Effector memory CD4-positive, alpha-beta T cell (primary cell): ENCODE data around the gene TXNDC12.

ENCODE experiments used
- DNase-seq, 3 donors: peaks; one replicate each; pipeline ENCODE4 v3.0.0-alpha.2; 2020
- H3K27ac ChIP-seq: 2 replicates; pipeline ENCODE4 v1.7.0; 2013; ENCODE audit warnings: mild to moderate bottlenecking, low read length, moderate library complexity; ENCODE audit not compliant: insufficient read depth, poor library complexity, severe bottlenecking
- H3K27me3 ChIP-seq: replicated peaks from 2 replicates; pipeline ENCODE4 v1.7.0; 2013; ENCODE audit warnings: mild to moderate bottlenecking, low read length; ENCODE audit not compliant: insufficient read depth, control insufficient read depth, poor library complexity, severe bottlenecking
- H3K36me3 ChIP-seq: 2 replicates; pipeline ENCODE4 v1.7.0; 2013; ENCODE audit warnings: mild to moderate bottlenecking, low read length, moderate library complexity; ENCODE audit not compliant: control insufficient read depth, insufficient read depth
- H3K4me1 ChIP-seq: 2 replicates; pipeline ENCODE4 v1.7.0; 2013; ENCODE audit warnings: low read length, mild to moderate bottlenecking; ENCODE audit not compliant: control insufficient read depth, insufficient read depth, poor library complexity, severe bottlenecking
- H3K4me3 ChIP-seq: 2 replicates; pipeline ENCODE4 v1.7.0; 2013; ENCODE audit warnings: low read length, low read depth, mild to moderate bottlenecking; ENCODE audit not compliant: insufficient read depth, poor library complexity, severe bottlenecking
- H3K9me3 ChIP-seq: 2 replicates; pipeline ENCODE4 v1.7.0; 2013; ENCODE audit warnings: mild to moderate bottlenecking, low read length, moderate library complexity; ENCODE audit not compliant: control insufficient read depth

Gene TXNDC12

DNA sequence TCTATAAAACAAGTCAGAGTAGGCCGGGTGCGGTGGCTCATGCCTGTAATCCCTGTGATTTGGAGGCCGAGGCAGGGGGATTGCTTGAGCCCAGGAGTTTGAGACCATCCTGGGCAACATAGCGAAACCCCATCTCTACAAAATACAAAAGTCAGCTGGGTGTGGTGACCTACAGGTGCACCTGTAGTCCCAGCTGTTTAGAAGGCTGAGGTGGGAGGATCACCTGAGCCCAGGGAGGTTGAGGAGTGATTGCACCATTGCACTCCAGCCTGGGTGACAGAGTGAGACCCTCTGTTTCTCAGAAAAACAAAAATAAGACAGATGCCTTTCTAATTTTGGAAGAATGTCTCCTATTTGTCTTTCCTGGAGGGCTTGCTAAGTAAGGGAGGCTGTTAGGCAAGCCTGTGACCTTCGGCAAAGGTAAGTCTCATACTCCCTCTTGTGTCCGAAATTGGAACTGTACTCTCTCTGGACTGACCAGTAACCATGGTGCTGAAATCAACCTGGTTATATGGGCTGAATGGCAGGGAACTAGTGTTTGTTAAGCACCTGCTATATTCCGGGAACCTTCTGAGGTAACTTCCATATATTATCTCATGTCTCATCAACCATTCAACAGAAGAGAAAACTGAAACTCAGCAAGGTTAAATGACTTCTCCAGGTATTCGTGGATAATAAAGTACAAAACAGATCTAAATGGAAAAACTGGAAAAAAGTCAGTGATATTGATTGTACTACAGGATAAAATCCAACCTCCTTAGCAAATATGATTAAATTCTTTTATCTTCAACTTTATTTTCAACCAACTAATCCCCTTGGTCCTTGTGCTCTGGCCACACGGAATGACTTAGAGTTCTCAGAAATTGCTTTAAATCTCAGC is 52.7 kb downstream of the TXNDC12 start:
- Histone ChIP-seq H3K27ac (no peak overlapping the region), H3K4me3 (no peak overlapping the region), H3K27me3 (peaks cover 3% of the 10 kb centered on the region), H3K36me3 (no peaks in the 10 kb centered on the region), H3K9me3 (no peaks in the 10 kb centered on the region), H3K4me1 (no peaks in the 10 kb centered on the region)
- DNase-seq: peak in 1 of 3 donors; percentile 29

DNA sequence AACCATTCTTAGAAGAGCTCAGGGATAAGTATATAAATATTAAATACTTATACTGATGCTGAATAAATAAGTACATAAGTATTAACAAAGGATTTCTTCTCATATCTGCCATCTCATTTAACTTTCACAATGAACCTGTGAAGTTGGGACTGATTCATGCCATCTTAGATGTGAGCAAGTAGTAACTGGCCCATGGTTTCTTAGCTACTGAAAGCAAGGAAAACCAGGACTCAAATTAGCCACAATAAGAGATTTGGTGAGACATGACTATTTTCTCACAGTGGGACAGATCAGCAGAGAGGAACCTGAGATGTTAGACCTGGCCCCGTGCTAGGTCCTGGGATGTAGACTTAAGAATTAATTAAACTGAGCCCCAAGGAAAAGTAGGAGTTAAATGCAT is 56.3 kb downstream of the TXNDC12 start:
- H3K4me3 ChIP-seq: no peak overlapping the region
- no peak overlapping the region for H3K27ac ChIP-seq
- H3K27me3 ChIP-seq: no peaks in the 10 kb centered on the region
- H3K4me1 ChIP-seq: no peaks in the 10 kb centered on the region
- H3K36me3 ChIP-seq: no peaks in the 10 kb centered on the region
- no peak for DNase-seq
- no peaks in the 10 kb centered on the region for H3K9me3 ChIP-seq

DNA sequence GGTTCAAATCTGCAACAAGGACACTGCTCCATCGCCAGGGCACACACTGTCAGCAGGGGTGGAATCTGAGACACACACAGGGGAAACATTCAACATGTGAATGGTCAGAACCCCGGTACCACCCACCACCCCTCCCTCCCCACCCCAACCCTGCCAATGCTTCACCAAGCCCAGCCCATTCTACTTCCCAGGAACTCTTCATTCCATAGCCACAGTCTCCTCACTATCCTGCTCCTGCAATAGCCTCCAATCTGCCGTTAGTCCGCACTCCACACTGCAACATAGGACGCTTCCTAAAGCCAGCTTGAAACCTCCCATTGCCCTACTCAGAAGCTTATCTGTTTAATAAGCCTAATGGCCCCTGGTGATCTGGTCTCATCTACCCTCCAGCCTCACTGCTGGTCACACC is 57.0 kb downstream of the TXNDC12 start:
- Histone ChIP-seq H3K27me3 (no peaks in the 10 kb centered on the region), H3K4me3 (no peak overlapping the region), H3K9me3 (no peaks in the 10 kb centered on the region)

DNA sequence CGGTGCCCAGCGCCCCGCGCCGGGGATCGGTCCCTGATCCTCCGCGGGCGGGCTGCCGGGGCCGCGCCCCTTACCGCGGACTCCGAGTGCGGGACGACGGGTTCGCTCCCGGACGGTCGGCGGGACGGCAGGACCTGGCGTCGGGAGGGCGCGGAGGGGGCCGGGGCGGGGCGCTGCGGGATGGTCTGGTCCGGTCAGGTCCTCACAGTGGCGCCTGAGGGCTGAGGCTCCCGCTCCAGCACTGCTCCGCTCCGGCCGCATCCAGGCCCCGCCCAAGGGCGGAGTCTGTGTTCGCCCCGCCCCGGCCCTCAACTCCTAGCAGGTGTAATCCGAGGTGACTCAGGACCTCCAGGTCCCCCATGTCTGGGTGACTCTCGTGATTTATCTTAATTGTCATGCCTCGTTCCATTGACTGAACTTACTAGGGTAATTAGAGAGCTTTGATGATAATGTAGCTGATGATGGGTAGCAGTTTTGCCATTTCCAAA is 64.5 kb downstream of the TXNDC12 start, which contains the start of gene RAB3B:
Gene RAB3B (minus strand): TSS at position 223 of the 488 bp plus-strand sequence. CDS start 13,583 bp downstream, outside the sequence.
- Histone ChIP-seq H3K27ac (no peak within 1 kb of the TSS), H3K4me3 (peak within 1 kb of the TSS; percentile 68), H3K27me3 (no peaks in the 10 kb centered on the region), H3K36me3 (no peaks in the 10 kb centered on the region), H3K9me3 (no peaks in the 10 kb centered on the region), H3K4me1 (no peaks in the 10 kb centered on the region)
- peak; percentile 55 to 63 (median 56) for DNase-seq

More for the DNA sequence above, 57.0 kb downstream of the TXNDC12 start:
- Histone ChIP-seq H3K36me3 (no peaks in the 10 kb centered on the region), H3K4me1 (no peaks in the 10 kb centered on the region), H3K27ac (no peak overlapping the region)
- no peak for DNase-seq

DNA sequence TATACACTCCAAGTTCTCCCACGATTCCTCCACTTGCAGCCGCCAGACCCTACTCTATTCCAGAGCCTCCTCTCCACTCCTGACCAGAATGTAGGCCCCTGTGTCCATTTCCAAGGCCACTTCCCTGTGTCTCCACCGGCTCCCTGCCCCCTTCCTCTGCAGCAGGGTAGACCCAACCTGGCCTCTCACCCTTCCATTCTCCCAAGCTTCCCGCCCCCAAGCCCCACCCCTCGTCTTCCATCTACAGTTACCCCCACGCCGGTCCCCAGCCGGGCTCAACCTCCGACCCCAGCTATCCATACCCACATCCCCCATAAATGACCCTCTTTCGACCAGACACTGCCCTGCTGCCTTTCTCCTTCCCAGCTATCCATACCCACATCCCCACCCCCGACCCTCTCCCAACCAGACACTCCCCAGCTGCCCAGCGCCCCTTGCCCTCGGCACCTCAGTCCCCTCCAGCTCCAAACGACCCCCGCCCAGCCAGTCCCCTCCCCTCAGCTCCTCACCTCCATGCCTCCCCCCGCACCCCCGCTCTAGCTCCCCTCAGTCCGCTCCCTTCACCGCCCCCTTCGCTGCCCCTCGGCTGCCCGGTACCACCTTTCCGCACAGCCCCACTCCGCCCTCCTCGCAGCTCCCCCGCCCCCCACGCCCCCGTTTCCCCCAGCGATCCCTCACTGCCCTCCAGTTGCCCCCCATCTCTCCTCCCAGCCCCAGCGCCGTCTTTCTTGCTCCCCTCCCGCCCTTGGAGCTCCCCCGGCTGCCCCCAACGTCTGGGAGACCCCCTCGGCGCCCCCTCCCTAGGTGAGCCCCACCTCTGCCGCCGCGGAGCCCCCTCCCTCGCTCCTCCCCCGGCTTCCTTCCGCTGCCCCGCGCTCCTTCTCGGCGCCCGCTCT is 65.2 kb downstream of the TXNDC12 start:
- no peaks in the 10 kb centered on the region for H3K4me1 ChIP-seq
- H3K27ac ChIP-seq: no peak overlapping the region
- no peaks in the 10 kb centered on the region for H3K9me3 ChIP-seq
- no peaks in the 10 kb centered on the region for H3K27me3 ChIP-seq
- peak overlapping the region; percentile 68 for H3K4me3 ChIP-seq
- no peaks in the 10 kb centered on the region for H3K36me3 ChIP-seq
- DNase-seq: no peak

DNA sequence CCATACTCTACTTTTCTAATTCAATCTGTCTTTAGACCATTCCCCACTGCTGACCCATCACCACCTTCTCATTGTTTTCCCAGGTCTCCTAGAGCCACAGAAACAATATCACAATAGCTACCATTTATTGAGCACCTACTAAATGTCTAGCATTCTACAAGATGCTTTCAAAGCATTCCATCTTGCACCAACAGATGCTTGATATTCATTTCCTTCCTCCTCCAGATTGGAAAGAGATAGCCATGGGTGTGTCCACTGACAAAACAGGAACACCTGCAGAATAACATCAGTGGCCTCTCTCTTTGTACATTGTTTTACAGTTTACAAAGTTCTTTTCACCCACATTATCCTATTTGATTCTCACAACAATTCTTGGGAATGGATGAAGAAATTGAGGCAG is 66.7 kb downstream of the TXNDC12 start:
- Histone ChIP-seq H3K4me3 (no peak overlapping the region), H3K27me3 (no peaks in the 10 kb centered on the region), H3K36me3 (no peaks in the 10 kb centered on the region), H3K9me3 (no peaks in the 10 kb centered on the region), H3K27ac (no peak overlapping the region), H3K4me1 (no peaks in the 10 kb centered on the region)
- no peak for DNase-seq

DNA sequence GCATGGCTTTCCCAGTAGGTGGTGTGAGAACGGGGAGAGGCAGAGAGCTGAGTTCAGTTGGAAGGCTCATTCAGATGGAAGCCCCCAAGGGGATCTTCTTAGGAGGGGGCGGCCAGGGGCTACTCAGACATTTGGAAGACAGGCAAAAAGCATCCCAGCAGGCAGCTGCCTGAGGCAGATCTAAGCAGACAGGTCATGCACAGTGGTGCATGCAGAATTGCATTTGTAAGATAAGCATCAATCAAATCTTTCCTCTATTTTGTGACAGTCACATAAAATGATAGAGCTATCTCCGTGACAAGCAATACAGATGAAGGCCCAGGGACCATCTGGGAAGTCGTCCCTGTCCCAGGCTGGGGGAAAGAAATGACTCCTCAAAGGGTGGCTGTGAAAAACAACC is 68.3 kb downstream of the TXNDC12 start:
- Histone ChIP-seq H3K27ac (no peak overlapping the region), H3K9me3 (no peaks in the 10 kb centered on the region), H3K4me1 (no peaks in the 10 kb centered on the region), H3K27me3 (no peaks in the 10 kb centered on the region), H3K4me3 (no peak overlapping the region), H3K36me3 (no peaks in the 10 kb centered on the region)
- DNase-seq: no peak

DNA sequence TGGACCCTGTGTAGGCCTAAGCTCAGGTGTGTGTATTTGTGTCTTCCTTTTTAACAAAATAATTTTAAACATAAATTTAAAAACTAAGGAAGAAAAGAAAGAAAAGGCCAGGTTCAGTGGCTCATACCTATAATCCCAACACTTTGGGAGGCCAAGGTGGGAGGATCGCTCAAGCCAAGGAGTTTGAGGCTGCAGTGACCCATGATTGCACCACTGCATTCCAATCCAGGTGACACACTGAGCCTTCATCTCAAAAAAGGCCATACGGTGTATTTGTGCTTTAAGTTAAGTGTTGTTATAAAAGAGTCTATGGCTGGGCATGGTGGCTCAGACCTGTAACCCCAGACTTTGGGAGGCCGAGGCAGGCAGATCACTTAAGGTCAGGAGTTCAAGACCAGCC is 72.8 kb downstream of the TXNDC12 start:
- Histone ChIP-seq H3K27ac (no peak overlapping the region), H3K36me3 (no peaks in the 10 kb centered on the region), H3K4me1 (no peaks in the 10 kb centered on the region), H3K4me3 (no peak overlapping the region), H3K27me3 (no peaks in the 10 kb centered on the region), H3K9me3 (no peaks in the 10 kb centered on the region)
- DNase-seq: no peak

DNA sequence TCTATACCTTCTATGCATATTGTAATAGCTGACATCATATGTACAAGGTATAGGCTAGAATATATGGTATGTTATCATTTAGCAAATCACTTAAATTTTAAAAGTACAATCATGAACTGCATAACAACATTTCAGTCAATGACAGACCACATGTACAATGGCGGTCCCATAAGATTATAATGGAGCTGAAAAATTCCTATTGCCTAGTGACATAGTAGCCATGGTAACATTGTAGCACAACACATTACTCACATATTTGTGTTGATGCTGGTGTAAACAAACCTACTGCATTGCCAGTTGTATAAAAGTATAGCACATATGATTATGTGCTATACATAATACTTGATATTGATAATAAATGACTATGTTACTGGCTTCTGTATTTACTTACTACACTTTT is 73.4 kb downstream of the TXNDC12 start:
- Histone ChIP-seq H3K36me3 (no peaks in the 10 kb centered on the region), H3K27ac (no peak overlapping the region), H3K4me3 (no peak overlapping the region), H3K27me3 (no peaks in the 10 kb centered on the region), H3K4me1 (no peaks in the 10 kb centered on the region), H3K9me3 (no peaks in the 10 kb centered on the region)
- no peak for DNase-seq
